ENCODE results near the gene NSF. TPM values are rescaled to one million over a fixed set of nuclear protein-coding genes. Genes with fewer than 3 reads are reported as not detected.
"Not testable (repeated sequence)": the region's sequence is repeated elsewhere in the genome, so short reads cannot be mapped to it uniquely, and the experiment has no call there.

The NSF gene
- total RNA-seq, 4 donors from 2014 or later: 12.9 to 40.1 (median 26.3) TPM

- H3K9me3 ChIP-seq; DNase-seq; H3K4me1 ChIP-seq; H3K27me3 ChIP-seq; H3K36me3 ChIP-seq; H3K27ac ChIP-seq; intact Hi-C loops (cut with DNase I; ENCODE audit: low total_unique reads); H3K4me3 ChIP-seq: not testable (repeated sequence)
Measured at GRCh38 chr17:46600767-46601166, 10.3 kb downstream of the NSF start.

GRCh38 chr17:46603125-46603524, 12.7 kb downstream of the NSF start:
- DNase-seq; H3K9me3 ChIP-seq; intact Hi-C loops (cut with DNase I; ENCODE audit: low total_unique reads); H3K27ac ChIP-seq; H3K27me3 ChIP-seq; H3K36me3 ChIP-seq; H3K4me3 ChIP-seq; H3K4me1 ChIP-seq: not testable (repeated sequence)

GRCh38 chr17:46611304-46611703, 20.8 kb downstream of the NSF start:
- H3K27me3 ChIP-seq; H3K27ac ChIP-seq; H3K4me3 ChIP-seq; H3K9me3 ChIP-seq; H3K36me3 ChIP-seq; H3K4me1 ChIP-seq; intact Hi-C loops (cut with DNase I; ENCODE audit: low total_unique reads); DNase-seq: not testable (repeated sequence)

GRCh38 chr17:46613876-46614275, 23.4 kb downstream of the NSF start:
- DNase-seq; H3K9me3 ChIP-seq; H3K4me1 ChIP-seq; intact Hi-C loops (cut with DNase I; ENCODE audit: low total_unique reads); H3K36me3 ChIP-seq; H3K27ac ChIP-seq; H3K4me3 ChIP-seq; H3K27me3 ChIP-seq: not testable (repeated sequence)

- H3K9me3 ChIP-seq; H3K36me3 ChIP-seq; H3K27me3 ChIP-seq; H3K27ac ChIP-seq; DNase-seq; H3K4me3 ChIP-seq; intact Hi-C loops (cut with DNase I; ENCODE audit: low total_unique reads); H3K4me1 ChIP-seq: not testable (repeated sequence)
Measured at GRCh38 chr17:46617121-46617520, 26.7 kb downstream of the NSF start.

GRCh38 chr17:46618975-46619374, 28.5 kb downstream of the NSF start:
- DNase-seq; H3K4me1 ChIP-seq; H3K4me3 ChIP-seq; H3K9me3 ChIP-seq; intact Hi-C loops (cut with DNase I; ENCODE audit: low total_unique reads); H3K27me3 ChIP-seq; H3K27ac ChIP-seq; H3K36me3 ChIP-seq: not testable (repeated sequence)

GRCh38 chr17:46623790-46624189, 33.3 kb downstream of the NSF start:
- DNase-seq; H3K9me3 ChIP-seq; intact Hi-C loops (cut with DNase I; ENCODE audit: low total_unique reads); H3K4me1 ChIP-seq; H3K27ac ChIP-seq; H3K27me3 ChIP-seq; H3K4me3 ChIP-seq; H3K36me3 ChIP-seq: not testable (repeated sequence)

GRCh38 chr17:46624726-46625125, 34.3 kb downstream of the NSF start:
- DNase-seq; H3K27ac ChIP-seq; H3K4me1 ChIP-seq; H3K9me3 ChIP-seq; H3K27me3 ChIP-seq; intact Hi-C loops (cut with DNase I; ENCODE audit: low total_unique reads); H3K4me3 ChIP-seq; H3K36me3 ChIP-seq: not testable (repeated sequence)

- H3K4me3 ChIP-seq; H3K9me3 ChIP-seq; H3K36me3 ChIP-seq; H3K27ac ChIP-seq; DNase-seq; intact Hi-C loops (cut with DNase I; ENCODE audit: low total_unique reads); H3K27me3 ChIP-seq; H3K4me1 ChIP-seq: not testable (repeated sequence)
Measured at GRCh38 chr17:46627452-46627851, 37.0 kb downstream of the NSF start.

- intact Hi-C loops (cut with DNase I; ENCODE audit: low total_unique reads); H3K4me3 ChIP-seq; H3K9me3 ChIP-seq; H3K27me3 ChIP-seq; H3K27ac ChIP-seq; DNase-seq; H3K4me1 ChIP-seq; H3K36me3 ChIP-seq: not testable (repeated sequence)
Measured at GRCh38 chr17:46628753-46629436, 38.4 kb downstream of the NSF start.

GRCh38 chr17:46632146-46632545, 41.7 kb downstream of the NSF start:
- H3K36me3 ChIP-seq; H3K9me3 ChIP-seq; intact Hi-C loops (cut with DNase I; ENCODE audit: low total_unique reads); H3K27me3 ChIP-seq; H3K27ac ChIP-seq; H3K4me1 ChIP-seq; DNase-seq; H3K4me3 ChIP-seq: not testable (repeated sequence)

- H3K27me3 ChIP-seq; DNase-seq; H3K9me3 ChIP-seq; H3K27ac ChIP-seq; intact Hi-C loops (cut with DNase I; ENCODE audit: low total_unique reads); H3K36me3 ChIP-seq; H3K4me3 ChIP-seq; H3K4me1 ChIP-seq: not testable (repeated sequence)
Measured at GRCh38 chr17:46634844-46635243, 44.4 kb downstream of the NSF start.

- H3K36me3 ChIP-seq; H3K4me3 ChIP-seq; H3K27me3 ChIP-seq; H3K9me3 ChIP-seq; intact Hi-C loops (cut with DNase I; ENCODE audit: low total_unique reads); H3K4me1 ChIP-seq; DNase-seq; H3K27ac ChIP-seq: not testable (repeated sequence)
Measured at GRCh38 chr17:46641861-46642656, 51.6 kb downstream of the NSF start.

- H3K27me3 ChIP-seq; H3K27ac ChIP-seq; DNase-seq; H3K4me1 ChIP-seq; H3K9me3 ChIP-seq; H3K4me3 ChIP-seq; intact Hi-C loops (cut with DNase I; ENCODE audit: low total_unique reads); H3K36me3 ChIP-seq: not testable (repeated sequence)
Measured at GRCh38 chr17:46647251-46647650, 56.8 kb downstream of the NSF start.

All from uterus (tissue), 4 donors.